ENCODE measurements around the gene PLA2G12B.

Gene PLA2G12B

GRCh38 chr10:72889391-72889831 is 65.2 kb downstream of the PLA2G12B start:
- DNase-seq (ENCODE audit: insufficient read length, low spot score): no peak
- no peak for TF ChIP-seq CTCF (IDR thresholded peaks at IDR 0.05; ENCODE audit: insufficient read depth, missing control alignments)
- FAIRE-seq: no peak

GRCh38 chr10:72888151-72888638 is 66.4 kb downstream of the PLA2G12B start:
- no peak for TF ChIP-seq CTCF (IDR thresholded peaks at IDR 0.05; ENCODE audit: insufficient read depth, missing control alignments)
- FAIRE-seq (no peak), DNase-seq (ENCODE audit: insufficient read length, low spot score) (no peak)

GRCh38 chr10:72887043-72887442 is 67.6 kb downstream of the PLA2G12B start:
- FAIRE-seq (no peak), DNase-seq (ENCODE audit: insufficient read length, low spot score) (no peak)
- no peak for TF ChIP-seq CTCF (IDR thresholded peaks at IDR 0.05; ENCODE audit: insufficient read depth, missing control alignments)

- TF ChIP-seq CTCF (IDR thresholded peaks at IDR 0.05; ENCODE audit: insufficient read depth, missing control alignments): no peak
- no peak for DNase-seq (ENCODE audit: insufficient read length, low spot score)
- FAIRE-seq: no peak
Measured at GRCh38 chr10:72886621-72887020, 68.0 kb downstream of the PLA2G12B start.

- FAIRE-seq (no peak), DNase-seq (ENCODE audit: insufficient read length, low spot score) (no peak)
- no peak for TF ChIP-seq CTCF (IDR thresholded peaks at IDR 0.05; ENCODE audit: insufficient read depth, missing control alignments)
Measured at GRCh38 chr10:72885953-72886352, 68.7 kb downstream of the PLA2G12B start.
